DOHH2 (cell line): ENCODE results near the gene OR10H4.

Experiments
- H3F3A ChIP-seq: fragments of 200-600 bp; sonication (generic), shearing (Covaris generic); 2 replicates; pipeline ENCODE4 v1.6.0; 2016; ENCODE audit warnings: antibody characterized with exemption, mild to moderate bottlenecking; ENCODE audit not compliant: control insufficient read depth, insufficient read depth
- H3K27ac ChIP-seq: fragments of 200-600 bp; sonication (generic); 2 replicates; pipeline ENCODE4 v1.5.1; 2014; ENCODE audit warnings: low read depth, mild to moderate bottlenecking, low read length, moderate library complexity
- H3K27me3 ChIP-seq: fragments of 200-600 bp; sonication (generic); 2 replicates; pipeline ENCODE4 v1.6.1; 2014; ENCODE audit warnings: mild to moderate bottlenecking, low read length, mixed read lengths; ENCODE audit not compliant: control insufficient read depth
- H3K36me3 ChIP-seq: fragments of 200-600 bp; sonication (generic); 2 replicates; pipeline ENCODE4 v1.6.1; 2014; ENCODE audit warnings: mild to moderate bottlenecking, low read length, moderate library complexity, mixed read lengths; ENCODE audit not compliant: control insufficient read depth
- H3K4me1 ChIP-seq: fragments of 200-600 bp; sonication (generic); 2 replicates; pipeline ENCODE4 v1.6.1; 2014; ENCODE audit warnings: mild to moderate bottlenecking, low read length, mixed read lengths; ENCODE audit not compliant: control insufficient read depth
- H3K4me2 ChIP-seq: fragments of 200-600 bp; sonication (generic); 2 replicates; pipeline ENCODE4 v1.6.0; 2014; ENCODE audit warnings: mild to moderate bottlenecking, low read length, moderate library complexity
- H3K4me3 ChIP-seq: fragments of 200-600 bp; sonication (generic); 2 replicates; pipeline ENCODE4 v1.5.1; 2014; ENCODE audit warnings: mild to moderate bottlenecking, low read length, mixed read lengths
- H3K79me2 ChIP-seq: fragments of 200-600 bp; sonication (generic); 2 replicates; pipeline ENCODE4 v1.6.1; 2014; ENCODE audit warnings: mild to moderate bottlenecking, low read length, mixed read lengths; ENCODE audit not compliant: control insufficient read depth
- H3K9me2 ChIP-seq: fragments of 200-600 bp; sonication (generic); replicated peaks from 2 replicates; pipeline ENCODE4 v1.6.1; 2014; ENCODE audit warnings: mild to moderate bottlenecking, low read length, mixed read lengths; ENCODE audit not compliant: control insufficient read depth
- H3K9me3 ChIP-seq: fragments of 200-600 bp; sonication (generic); 2 replicates; pipeline ENCODE4 v1.6.1; 2014; ENCODE audit warnings: antibody characterized with exemption, low read length, mixed read lengths; ENCODE audit not compliant: control insufficient read depth, insufficient read depth
- H4K20me1 ChIP-seq: fragments of 200-600 bp; sonication (generic); 2 replicates; pipeline ENCODE4 v1.6.0; 2014; ENCODE audit warnings: low read depth, mild to moderate bottlenecking, antibody characterized with exemption, low read length, moderate library complexity; ENCODE audit not compliant: control insufficient read depth, insufficient read depth
- CTCF ChIP-seq: fragments of 200-600 bp; sonication (generic); IDR thresholded peaks from one replicate; pipeline ENCODE4 v1.5.1; 2014; ENCODE audit warnings: antibody characterized with exemption, mild to moderate bottlenecking, low read depth, low read length; ENCODE audit not compliant: poor library complexity, severe bottlenecking
- EZH2phosphoT487 ChIP-seq: fragments of 200-600 bp; sonication (generic); IDR thresholded peaks from 2 replicates; pipeline ENCODE4 v1.6.1; 2017; ENCODE audit warnings: borderline replicate concordance, mild to moderate bottlenecking, antibody characterized with exemption, low read length, moderate library complexity, mixed read lengths

The OR10H4 gene

DNA sequence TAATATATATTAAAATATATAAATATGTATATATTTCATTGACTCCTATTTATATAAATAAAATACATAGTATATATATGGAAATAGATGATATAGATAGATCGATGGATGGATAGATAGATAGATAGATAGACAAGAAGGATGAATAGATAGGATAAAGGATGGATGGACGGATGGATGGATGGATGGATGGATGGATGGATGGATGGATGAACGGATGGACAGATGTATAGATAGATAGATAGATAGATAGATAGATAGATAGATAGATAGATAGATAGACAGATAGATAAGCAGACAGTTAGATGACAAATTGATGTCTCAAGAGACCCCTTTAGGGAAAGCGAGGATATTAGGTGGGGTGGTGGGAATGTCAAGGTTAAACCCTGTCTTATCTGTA lies 29.6 kb upstream of the OR10H4 start:
- 0 out of 2 replicates have a peak, but pooled peaks cover 1% of the 10 kb centered on the region for H3K27me3 ChIP-seq
- H3K36me3 ChIP-seq: no peaks in the 10 kb centered on the region
- no peak overlapping the region for H3K27ac ChIP-seq
- no peak overlapping the region for H3K4me2 ChIP-seq
- H3F3A ChIP-seq: no peaks in the 10 kb centered on the region
- H4K20me1 ChIP-seq: no peaks in the 10 kb centered on the region
- TF ChIP-seq EZH2phosphoT487 (no peak), CTCF (no peak)
- H3K9me3 ChIP-seq: no peaks in the 10 kb centered on the region
- no peaks in the 10 kb centered on the region for H3K9me2 ChIP-seq
- H3K79me2 ChIP-seq: no peaks in the 10 kb centered on the region
- peaks cover 8% of the 10 kb centered on the region; the same call in 1 of the 2 replicates for H3K4me1 ChIP-seq
- H3K4me3 ChIP-seq: no peak overlapping the region

- Histone ChIP-seq H3K4me2 (no peak overlapping the region), H3K27ac (no peak overlapping the region), H3K9me3 (no peaks in the 10 kb centered on the region), H3K79me2 (no peaks in the 10 kb centered on the region), H3K27me3 (0 out of 2 replicates have a peak, but pooled peaks cover 2% of the 10 kb centered on the region), H4K20me1 (no peaks in the 10 kb centered on the region), H3K36me3 (no peaks in the 10 kb centered on the region), H3F3A (no peaks in the 10 kb centered on the region), H3K4me3 (no peak overlapping the region), H3K4me1 (peaks cover 5% of the 10 kb centered on the region; the same call in 1 of the 2 replicates), H3K9me2 (no peaks in the 10 kb centered on the region)
- TF ChIP-seq CTCF (no peak), EZH2phosphoT487 (no peak)
Measured at GRCh38 chr19:15922021-15922420, 26.8 kb upstream of the OR10H4 start.

- TF ChIP-seq EZH2phosphoT487 (no peak), CTCF (no peak)
- Histone ChIP-seq H3K27ac (no peak overlapping the region), H3K27me3 (0 out of 2 replicates have a peak, but pooled peaks cover 2% of the 10 kb centered on the region), H3K36me3 (no peaks in the 10 kb centered on the region), H4K20me1 (no peaks in the 10 kb centered on the region), H3K79me2 (no peaks in the 10 kb centered on the region), H3K9me2 (no peaks in the 10 kb centered on the region), H3F3A (no peaks in the 10 kb centered on the region), H3K4me1 (no peaks in the 10 kb centered on the region), H3K4me3 (no peak overlapping the region), H3K9me3 (no peaks in the 10 kb centered on the region), H3K4me2 (no peak overlapping the region)
Measured at GRCh38 chr19:15923702-15924101, 25.1 kb upstream of the OR10H4 start.

GRCh38 chr19:15926484-15926883 lies 22.3 kb upstream of the OR10H4 start:
- no peak overlapping the region for H3K4me2 ChIP-seq
- H3K27ac ChIP-seq: no peak overlapping the region
- TF ChIP-seq CTCF: no peak
- TF ChIP-seq EZH2phosphoT487: no peak
- H3K36me3 ChIP-seq: no peaks in the 10 kb centered on the region
- no peaks in the 10 kb centered on the region for H3K79me2 ChIP-seq
- no peak overlapping the region for H3K4me3 ChIP-seq
- H3K4me1 ChIP-seq: no peaks in the 10 kb centered on the region
- no peaks in the 10 kb centered on the region for H3K9me3 ChIP-seq
- no peaks in the 10 kb centered on the region for H3K9me2 ChIP-seq
- H4K20me1 ChIP-seq: no peaks in the 10 kb centered on the region
- 0 out of 2 replicates have a peak, but pooled peaks cover 2% of the 10 kb centered on the region for H3K27me3 ChIP-seq
- H3F3A ChIP-seq: no peaks in the 10 kb centered on the region
